Measurements from ENCODE around the gene KRTAP23-1.

- TF ChIP-seq CTCF (IDR thresholded peaks at IDR 0.05; ENCODE audit: control extremely low read depth in 1 of 3, insufficient read depth in 1 of 3, low read depth in 1 of 3, low read length in 3 of 3) (no peak), EZH2 (IDR thresholded peaks at IDR 0.05; ENCODE audit: low read depth, low read length, severe bottlenecking) (no peak), CREB1 (IDR thresholded peaks at IDR 0.05) (no peak), JUN (IDR thresholded peaks at IDR 0.05; ENCODE audit: low read depth, low read length) (no peak), KDM1A (IDR thresholded peaks at IDR 0.05; ENCODE audit: borderline replicate concordance, low read length) (no peak), BCL11A (IDR thresholded peaks at IDR 0.05; ENCODE audit: low read depth in 2 of 2, low read length in 2 of 2) (no peak), CBX5 (IDR thresholded peaks at IDR 0.05; ENCODE audit: low read depth, low read length) (no peak), POLR2AphosphoS5 (IDR thresholded peaks at IDR 0.05; ENCODE audit: low read depth, low read length) (no peak), RAD21 (IDR thresholded peaks at IDR 0.05 in 1 of 2, conservative IDR thresholded peaks at IDR 0.05 in 1 of 2; ENCODE audit: low read depth in 2 of 2, low read length in 2 of 2) (no peak), POLR2A (IDR thresholded peaks at IDR 0.05; ENCODE audit: control extremely low read depth in 1 of 2, low read depth in 2 of 2, low read length in 2 of 2) (no peak), HDAC2 (IDR thresholded peaks at IDR 0.05; ENCODE audit: borderline replicate concordance in 1 of 2, low read depth in 2 of 2, low read length in 2 of 2) (no peak), TAF7 (optimal IDR thresholded peaks at IDR 0.05; ENCODE audit: borderline replicate concordance, low read depth, low read length) (no peak), FOSL1 (IDR thresholded peaks at IDR 0.05; ENCODE audit: insufficient read depth, low read depth, low read length) (no peak)
Observed at GRCh38 chr21:30306884-30307283, 41.5 kb downstream of the KRTAP23-1 start.

Data from H1 (cell line).